ENCODE data around the gene SYT9.

Gene SYT9

DNA sequence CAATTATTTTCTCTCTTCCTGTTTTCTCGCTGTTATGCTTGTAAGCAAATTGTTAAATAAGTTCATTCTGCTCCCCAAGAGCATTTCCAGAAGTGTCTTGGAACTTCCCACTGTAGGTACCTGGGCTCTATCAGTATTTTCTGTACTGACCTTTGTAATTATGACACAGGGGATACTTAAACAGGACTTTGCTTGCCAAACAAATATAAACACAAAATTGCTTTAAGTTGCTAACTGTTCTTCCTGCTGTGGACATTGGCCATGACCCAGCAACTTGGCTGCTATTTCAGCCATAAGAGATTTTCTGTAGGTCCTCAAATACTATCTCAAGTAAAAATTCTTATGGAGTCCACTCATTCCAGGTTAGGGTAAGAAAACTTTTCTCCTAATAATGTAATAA lies 30.1 kb downstream of the SYT9 start:
- Mint-ChIP-seq H3K27me3 (peaks cover 7 to 21% of the 10 kb centered on the region in 2 donors), H3K36me3 (ENCODE audit: insufficient read depth) (no peaks in the 10 kb centered on the region), H3K27ac (no peak overlapping the region), H3K4me1 (ENCODE audit: low read depth in 2 of 2) (no peaks in the 10 kb centered on the region), H3K4me3 (no peak overlapping the region), H3K9me3 (peaks cover 5 to 7% of the 10 kb centered on the region in 2 donors)
- ATAC-seq (replicated peaks) (no peak), DNase-seq (no peak)

GRCh38 chr11:7286178-7286577 lies 34.5 kb downstream of the SYT9 start:
- no peak for ATAC-seq (replicated peaks)
- Mint-ChIP-seq H3K27ac (no peak overlapping the region), H3K9me3 (peaks cover 8 to 10% of the 10 kb centered on the region in 2 donors), H3K36me3 (ENCODE audit: insufficient read depth) (no peaks in the 10 kb centered on the region), H3K4me3 (no peak overlapping the region), H3K27me3 (peaks cover 9 to 19% of the 10 kb centered on the region in 2 donors), H3K4me1 (ENCODE audit: low read depth in 2 of 2) (no peaks in the 10 kb centered on the region)
- DNase-seq = no peak

DNA sequence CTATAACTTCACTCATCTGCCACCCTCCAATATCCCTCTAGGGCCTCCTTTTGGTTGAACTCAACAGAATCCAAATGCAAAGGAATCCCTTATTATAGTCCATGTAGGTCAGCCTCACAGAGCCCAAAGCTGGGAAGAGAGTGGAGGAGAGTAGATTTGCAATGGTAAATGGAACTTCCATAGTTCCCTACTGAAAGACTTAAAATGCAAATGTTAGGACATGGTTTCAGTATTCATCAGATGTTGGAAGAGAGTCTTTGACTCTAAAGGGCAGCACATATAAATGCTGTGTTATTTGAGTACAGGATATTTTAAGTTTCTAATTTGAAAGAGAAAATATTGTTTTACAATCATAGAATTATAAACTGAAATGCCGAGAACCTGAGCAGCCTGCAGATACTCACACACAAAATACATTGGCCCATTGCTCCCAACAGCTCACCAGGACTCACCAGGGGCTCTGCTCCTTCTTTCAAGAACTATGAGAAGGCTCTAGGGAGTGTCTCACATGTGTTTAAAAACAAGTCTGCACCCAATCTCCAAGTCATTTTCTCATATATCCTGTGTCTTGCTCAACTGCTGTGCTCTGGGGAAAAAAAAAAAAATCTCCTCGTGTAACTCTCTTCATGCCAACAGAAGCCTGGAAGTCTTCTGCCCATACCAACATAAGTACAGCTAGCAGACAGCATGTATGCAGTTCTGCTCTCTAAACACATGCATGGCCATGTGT lies 39.6 kb downstream of the SYT9 start:
- Mint-ChIP-seq H3K36me3 (ENCODE audit: insufficient read depth) (no peaks in the 10 kb centered on the region), H3K9me3 (peaks cover 7 to 8% of the 10 kb centered on the region in 2 donors), H3K27ac (no peak overlapping the region), H3K27me3 (peaks cover 21 to 25% of the 10 kb centered on the region in 2 donors), H3K4me1 (ENCODE audit: low read depth in 2 of 2) (no peaks in the 10 kb centered on the region), H3K4me3 (no peak overlapping the region)
- DNase-seq (no peak), ATAC-seq (replicated peaks) (no peak)

- ATAC-seq (replicated peaks) (no peak), DNase-seq (no peak)
- no peaks in the 10 kb centered on the region for H3K4me1 Mint-ChIP-seq (ENCODE audit: low read depth in 2 of 2)
- peaks cover 16 to 22% of the 10 kb centered on the region in 2 donors for H3K27me3 Mint-ChIP-seq
- no peaks in the 10 kb centered on the region for H3K36me3 Mint-ChIP-seq (ENCODE audit: insufficient read depth)
- H3K27ac Mint-ChIP-seq = no peak overlapping the region
- no peak overlapping the region for H3K4me3 Mint-ChIP-seq
- peaks cover 0 to 1% of the 10 kb centered on the region in 2 donors for H3K9me3 Mint-ChIP-seq
Observed at GRCh38 chr11:7292922-7293321, 41.2 kb downstream of the SYT9 start.

GRCh38 chr11:7299393-7299792 lies 47.7 kb downstream of the SYT9 start:
- no peaks in the 10 kb centered on the region for H3K4me1 Mint-ChIP-seq (ENCODE audit: low read depth in 2 of 2)
- H3K36me3 Mint-ChIP-seq (ENCODE audit: insufficient read depth) = no peaks in the 10 kb centered on the region
- no peak overlapping the region for H3K4me3 Mint-ChIP-seq
- DNase-seq (no peak), ATAC-seq (replicated peaks) (no peak)
- no peaks in the 10 kb centered on the region for H3K9me3 Mint-ChIP-seq
- peaks cover 6 to 9% of the 10 kb centered on the region in 2 donors for H3K27me3 Mint-ChIP-seq
- H3K27ac Mint-ChIP-seq = no peak overlapping the region

- ATAC-seq (replicated peaks) (no peak), DNase-seq (no peak)
- H3K27ac Mint-ChIP-seq = no peak overlapping the region
- H3K4me3 Mint-ChIP-seq = no peak overlapping the region
- no peaks in the 10 kb centered on the region for H3K4me1 Mint-ChIP-seq (ENCODE audit: low read depth in 2 of 2)
- peaks cover 6 to 9% of the 10 kb centered on the region in 2 donors for H3K27me3 Mint-ChIP-seq
- no peaks in the 10 kb centered on the region for H3K36me3 Mint-ChIP-seq (ENCODE audit: insufficient read depth)
- H3K9me3 Mint-ChIP-seq = no peaks in the 10 kb centered on the region
Observed at GRCh38 chr11:7300281-7300680, 48.6 kb downstream of the SYT9 start.

GRCh38 chr11:7303146-7303545 lies 51.4 kb downstream of the SYT9 start:
- no peak overlapping the region for H3K27ac Mint-ChIP-seq
- DNase-seq (no peak), ATAC-seq (replicated peaks) (no peak)
- H3K9me3 Mint-ChIP-seq = no peaks in the 10 kb centered on the region
- no peaks in the 10 kb centered on the region for H3K4me1 Mint-ChIP-seq (ENCODE audit: low read depth in 2 of 2)
- H3K36me3 Mint-ChIP-seq (ENCODE audit: insufficient read depth) = no peaks in the 10 kb centered on the region
- H3K27me3 Mint-ChIP-seq = peaks cover 9 to 12% of the 10 kb centered on the region in 2 donors
- no peak overlapping the region for H3K4me3 Mint-ChIP-seq

- ATAC-seq (replicated peaks) (no peak), DNase-seq (no peak)
- Mint-ChIP-seq H3K4me3 (no peak overlapping the region), H3K27me3 (peaks cover 8 to 23% of the 10 kb centered on the region in 2 donors), H3K27ac (no peak overlapping the region), H3K9me3 (no peaks in the 10 kb centered on the region), H3K4me1 (ENCODE audit: low read depth in 2 of 2) (no peaks in the 10 kb centered on the region), H3K36me3 (ENCODE audit: insufficient read depth) (no peaks in the 10 kb centered on the region)
Observed at GRCh38 chr11:7306900-7307299, 55.2 kb downstream of the SYT9 start.

DNA sequence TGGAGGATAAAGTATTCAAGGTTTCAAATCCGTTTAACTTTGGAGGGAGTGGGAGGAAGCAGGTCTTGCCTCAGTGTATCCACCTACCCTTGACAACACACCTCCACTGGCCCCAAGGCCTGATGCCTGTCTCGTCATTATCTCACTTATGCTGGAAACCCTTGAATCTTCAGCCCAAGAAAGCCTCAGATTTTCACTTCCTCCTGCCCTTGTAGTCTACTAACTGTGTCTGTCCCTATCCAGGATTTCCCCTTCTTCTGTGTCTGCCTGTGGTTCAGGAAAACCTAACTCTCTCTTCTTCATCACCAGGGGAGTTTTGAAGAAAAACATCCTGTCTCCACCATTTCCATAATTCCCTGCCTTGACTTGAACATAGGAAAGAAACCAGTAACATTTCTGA lies 56.1 kb downstream of the SYT9 start:
- Mint-ChIP-seq H3K27ac (no peak overlapping the region), H3K4me1 (ENCODE audit: low read depth in 2 of 2) (no peaks in the 10 kb centered on the region), H3K4me3 (no peak overlapping the region), H3K27me3 (peaks cover 8 to 19% of the 10 kb centered on the region in 2 donors), H3K9me3 (no peaks in the 10 kb centered on the region), H3K36me3 (ENCODE audit: insufficient read depth) (no peaks in the 10 kb centered on the region)
- DNase-seq (no peak), ATAC-seq (replicated peaks) (no peak)

GRCh38 chr11:7311903-7312302 lies 60.2 kb downstream of the SYT9 start:
- H3K27me3 Mint-ChIP-seq = peaks cover 0 to 22% of the 10 kb centered on the region in 2 donors

DNA sequence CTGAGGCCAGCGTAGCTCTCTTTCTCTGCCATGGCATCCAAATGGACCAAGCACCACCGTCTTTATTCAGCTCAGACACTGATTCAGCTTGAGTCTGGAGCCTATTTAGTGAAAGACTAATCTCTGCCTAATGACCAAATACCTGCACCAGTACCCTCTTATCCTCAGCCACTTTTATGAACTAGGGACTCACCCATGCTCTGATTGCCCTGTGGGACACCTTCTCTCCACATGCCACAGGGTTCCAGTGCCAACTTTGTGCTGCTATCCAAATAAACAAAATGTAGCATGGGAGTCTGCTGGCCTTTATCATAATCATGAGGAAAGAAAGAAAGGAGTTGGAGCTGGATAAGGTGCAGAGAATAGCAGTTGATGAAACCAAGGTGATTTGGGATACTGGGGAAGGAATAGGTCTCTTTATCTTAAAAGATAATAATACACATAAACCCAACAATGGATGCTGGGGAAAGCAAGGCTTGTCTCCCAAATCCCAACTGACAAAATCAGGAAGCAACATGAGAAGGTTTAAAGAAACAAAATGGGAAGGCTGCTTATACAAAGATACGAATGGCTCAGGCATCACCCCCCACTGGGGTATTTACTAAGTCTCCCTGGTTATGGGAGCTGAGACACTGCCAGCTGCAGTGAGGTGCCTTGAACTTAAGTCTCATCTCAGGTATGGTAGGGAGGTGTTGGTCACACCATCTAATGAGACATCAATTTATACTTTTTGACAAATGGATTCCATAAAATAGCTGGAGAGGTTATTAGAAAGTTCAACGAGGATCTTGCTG lies 63.3 kb downstream of the SYT9 start:
- Mint-ChIP-seq H3K4me1 (ENCODE audit: low read depth in 2 of 2) (no peaks in the 10 kb centered on the region), H3K4me3 (no peak overlapping the region), H3K36me3 (ENCODE audit: insufficient read depth) (no peaks in the 10 kb centered on the region), H3K27me3 (peaks cover 10% of the 10 kb centered on the region in 2 donors), H3K27ac (no peak overlapping the region), H3K9me3 (no peaks in the 10 kb centered on the region)
- DNase-seq = no peak
- ATAC-seq (replicated peaks) = no peak

More at GRCh38 chr11:7311903-7312302, 60.2 kb downstream of the SYT9 start:
- H3K9me3 Mint-ChIP-seq = no peaks in the 10 kb centered on the region
- DNase-seq (no peak), ATAC-seq (replicated peaks) (no peak)
- H3K27ac Mint-ChIP-seq = no peak overlapping the region
- H3K4me1 Mint-ChIP-seq (ENCODE audit: low read depth in 2 of 2) = no peaks in the 10 kb centered on the region
- no peak overlapping the region for H3K4me3 Mint-ChIP-seq
- H3K36me3 Mint-ChIP-seq (ENCODE audit: insufficient read depth) = no peaks in the 10 kb centered on the region

- no peaks in the 10 kb centered on the region for H3K9me3 Mint-ChIP-seq
- no peak overlapping the region for H3K4me3 Mint-ChIP-seq
- H3K36me3 Mint-ChIP-seq (ENCODE audit: insufficient read depth) = no peaks in the 10 kb centered on the region
- ATAC-seq (replicated peaks) (no peak), DNase-seq (no peak)
- peaks cover 17 to 20% of the 10 kb centered on the region in 2 donors for H3K27me3 Mint-ChIP-seq
- no peak overlapping the region for H3K27ac Mint-ChIP-seq
- no peaks in the 10 kb centered on the region for H3K4me1 Mint-ChIP-seq (ENCODE audit: low read depth in 2 of 2)
Observed at GRCh38 chr11:7319501-7319900, 67.8 kb downstream of the SYT9 start.

- ATAC-seq (replicated peaks) (no peak), DNase-seq (no peak)
- Mint-ChIP-seq H3K9me3 (no peaks in the 10 kb centered on the region), H3K27me3 (peaks cover 15 to 17% of the 10 kb centered on the region in 2 donors), H3K27ac (no peak overlapping the region), H3K4me3 (no peak overlapping the region), H3K36me3 (ENCODE audit: insufficient read depth) (no peaks in the 10 kb centered on the region), H3K4me1 (ENCODE audit: low read depth in 2 of 2) (no peaks in the 10 kb centered on the region)
Observed at GRCh38 chr11:7320306-7320705, 68.6 kb downstream of the SYT9 start.

Measured in effector memory CD8-positive, alpha-beta T cell (primary cell).